GM12873 (cell line): ENCODE measurements around the gene NAA80.

ENCODE experiments used
- TF ChIP-seq, protein P1 (sequence below): IDR thresholded peaks from 2 replicates; pipeline ENCODE4 v1.5.1; 2012; ENCODE audit warnings: low read depth, mild to moderate bottlenecking, moderate library complexity, low read length, control low read depth; ENCODE audit not compliant: insufficient read depth; ENCODE audit errors: missing control alignments

The NAA80 gene

DNA sequence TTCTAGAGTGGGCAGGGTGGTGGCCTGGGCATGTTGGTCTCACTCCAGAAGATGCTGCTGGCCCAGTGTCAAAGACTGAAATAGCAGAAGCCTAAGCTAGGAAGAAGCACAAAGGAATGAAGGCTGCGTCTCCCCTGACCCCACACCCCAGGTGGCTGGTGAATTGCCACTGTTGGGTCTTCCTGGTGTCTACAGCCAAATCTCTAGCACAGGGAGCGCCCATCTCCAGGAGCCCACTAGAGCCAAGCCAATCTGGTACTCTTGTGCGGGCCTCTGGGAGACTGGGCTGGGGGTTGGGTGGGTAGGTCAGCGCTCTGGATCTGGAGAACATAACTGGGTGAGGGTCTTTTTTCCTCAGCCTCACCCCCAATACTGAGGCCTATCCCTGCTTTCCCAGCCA lies 27.9 kb upstream of the NAA80 start:
- TF ChIP-seq, protein P1, sequence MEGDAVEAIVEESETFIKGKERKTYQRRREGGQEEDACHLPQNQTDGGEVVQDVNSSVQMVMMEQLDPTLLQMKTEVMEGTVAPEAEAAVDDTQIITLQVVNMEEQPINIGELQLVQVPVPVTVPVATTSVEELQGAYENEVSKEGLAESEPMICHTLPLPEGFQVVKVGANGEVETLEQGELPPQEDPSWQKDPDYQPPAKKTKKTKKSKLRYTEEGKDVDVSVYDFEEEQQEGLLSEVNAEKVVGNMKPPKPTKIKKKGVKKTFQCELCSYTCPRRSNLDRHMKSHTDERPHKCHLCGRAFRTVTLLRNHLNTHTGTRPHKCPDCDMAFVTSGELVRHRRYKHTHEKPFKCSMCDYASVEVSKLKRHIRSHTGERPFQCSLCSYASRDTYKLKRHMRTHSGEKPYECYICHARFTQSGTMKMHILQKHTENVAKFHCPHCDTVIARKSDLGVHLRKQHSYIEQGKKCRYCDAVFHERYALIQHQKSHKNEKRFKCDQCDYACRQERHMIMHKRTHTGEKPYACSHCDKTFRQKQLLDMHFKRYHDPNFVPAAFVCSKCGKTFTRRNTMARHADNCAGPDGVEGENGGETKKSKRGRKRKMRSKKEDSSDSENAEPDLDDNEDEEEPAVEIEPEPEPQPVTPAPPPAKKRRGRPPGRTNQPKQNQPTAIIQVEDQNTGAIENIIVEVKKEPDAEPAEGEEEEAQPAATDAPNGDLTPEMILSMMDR: no peak

DNA sequence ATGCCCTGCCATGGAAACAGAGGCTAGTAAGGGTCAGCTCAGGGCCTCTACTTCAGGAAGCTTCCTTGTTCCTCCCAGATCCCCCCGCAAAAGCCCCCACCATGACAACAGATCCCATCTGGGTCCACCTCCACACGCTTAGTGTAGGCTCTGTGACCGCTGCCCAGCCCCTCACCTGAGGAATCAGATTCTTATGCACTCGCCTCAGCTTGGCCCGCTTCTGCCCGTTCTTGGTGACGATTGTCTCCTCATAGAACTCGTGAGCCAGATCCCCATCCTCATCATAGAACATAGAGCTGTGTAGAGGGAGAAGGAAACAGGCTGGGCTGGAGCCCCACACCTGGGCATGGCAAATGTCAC lies 27.0 kb upstream of the NAA80 start:
- TF ChIP-seq, protein P1: no peak

DNA sequence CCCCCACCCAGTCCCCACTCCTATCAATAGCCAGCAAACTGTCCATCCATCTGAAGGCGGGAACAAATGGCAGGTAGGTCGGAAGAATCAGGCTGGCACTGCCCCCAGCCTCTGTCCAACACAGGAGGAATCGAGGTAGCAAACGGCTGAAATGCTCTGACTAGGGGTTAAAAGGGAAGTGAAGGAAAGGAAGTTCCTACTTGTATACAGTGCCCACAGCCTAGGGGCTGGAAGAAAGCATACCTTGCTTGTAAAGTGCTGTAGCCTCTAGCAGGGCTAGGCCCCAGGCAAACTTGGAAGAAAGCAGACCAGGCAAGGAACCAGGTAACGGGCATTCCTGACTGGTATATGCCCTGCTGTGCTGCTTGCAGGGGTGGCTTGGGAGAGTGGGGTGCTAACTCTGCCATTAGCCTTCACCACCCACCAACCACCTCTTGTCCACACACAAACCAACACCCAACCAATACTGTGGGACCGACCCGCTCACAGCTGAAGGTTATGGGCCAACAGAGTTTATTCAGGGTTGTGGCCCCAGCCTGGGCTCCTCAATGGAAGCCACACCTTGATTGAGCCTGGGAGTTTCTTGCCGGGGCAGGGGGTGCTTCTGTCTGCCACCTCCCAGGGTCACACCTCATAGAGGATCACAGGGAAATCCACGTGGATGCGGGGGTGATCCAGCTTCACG lies 26.4 kb upstream of the NAA80 start:
- TF ChIP-seq, protein P1: no peak

DNA sequence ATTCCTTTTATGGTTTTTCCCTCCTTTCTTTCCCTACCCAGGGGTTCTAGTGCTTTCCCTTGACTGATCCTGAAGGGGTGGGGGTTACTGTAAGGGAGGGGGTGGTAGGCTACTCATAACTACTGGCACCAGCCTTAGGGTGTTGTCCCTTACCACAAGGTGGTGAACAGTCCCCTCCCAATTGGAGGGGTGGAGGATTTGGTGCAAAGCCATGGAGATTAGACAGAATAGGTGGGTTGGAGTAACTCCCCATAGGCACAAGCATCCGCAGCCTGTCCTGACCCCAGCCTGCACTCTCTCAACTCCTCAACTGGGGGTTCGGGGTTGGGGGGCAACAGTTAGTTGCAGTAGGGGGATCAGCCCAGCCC lies 25.9 kb upstream of the NAA80 start:
- TF ChIP-seq, protein P1: no peak

DNA sequence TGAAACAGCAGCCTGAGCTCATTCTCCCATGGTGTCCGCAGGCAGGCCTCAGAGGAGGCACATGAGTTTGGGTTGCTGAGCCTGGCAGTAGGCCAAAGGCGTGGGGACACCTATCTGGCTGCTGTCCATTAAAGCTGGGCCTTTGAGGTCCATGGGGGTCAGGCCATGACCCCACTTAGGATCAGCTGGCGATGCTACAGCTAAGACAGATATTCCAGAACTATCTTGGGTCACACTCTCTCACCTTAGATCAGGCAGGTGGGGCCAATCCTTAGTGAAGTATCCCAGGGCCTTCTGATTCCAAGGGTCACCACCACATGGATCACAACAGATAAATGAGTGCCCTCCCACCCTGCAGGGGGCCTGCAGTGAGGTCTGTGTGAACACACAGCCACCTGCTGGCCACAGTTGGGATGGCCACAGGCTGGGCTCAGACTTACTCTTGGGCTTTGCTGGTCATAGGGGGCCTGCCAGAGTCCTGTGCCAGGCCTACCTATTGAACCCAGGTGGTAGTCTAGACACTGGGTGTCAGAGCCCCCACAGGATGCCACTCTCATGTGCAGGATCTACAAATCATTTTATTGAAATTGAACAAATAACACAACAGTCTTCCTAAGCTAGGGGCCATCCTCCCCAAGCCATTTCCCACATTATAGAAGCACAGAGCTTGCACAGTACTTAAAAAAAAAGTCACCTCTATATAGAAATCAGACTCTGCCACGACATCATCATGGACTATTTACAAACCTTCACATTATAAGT lies 25.3 kb upstream of the NAA80 start:
- TF ChIP-seq, protein P1: peak; percentile 88

DNA sequence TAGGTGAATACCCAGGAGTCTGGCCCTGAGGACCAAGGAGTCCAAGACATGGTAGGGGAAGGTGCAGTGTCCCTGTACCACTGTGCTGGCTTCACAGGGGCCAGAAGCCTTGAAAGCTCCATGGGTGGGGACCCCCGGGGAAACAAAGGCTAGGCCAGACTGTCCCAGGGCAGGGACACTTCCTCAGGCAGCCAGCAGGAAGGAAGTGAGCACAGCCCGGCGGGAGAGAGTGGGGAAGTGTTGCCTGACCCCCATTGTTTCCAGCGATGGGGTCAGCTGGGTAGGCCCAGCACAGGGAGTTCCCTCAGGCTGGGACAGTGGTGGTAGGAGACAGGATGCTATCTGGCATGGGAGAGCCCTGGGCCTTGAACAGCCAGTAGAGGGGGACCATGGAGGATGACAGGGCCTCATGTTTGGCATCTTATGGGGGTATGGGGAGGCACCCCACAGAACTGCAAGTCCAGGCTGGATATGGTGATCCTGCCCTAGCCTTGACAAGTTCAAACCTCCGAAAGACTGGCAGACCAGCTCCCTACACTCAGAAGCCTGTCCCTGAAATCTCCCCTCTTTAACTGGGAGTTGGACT lies 24.5 kb upstream of the NAA80 start:
- TF ChIP-seq, protein P1: no peak

DNA sequence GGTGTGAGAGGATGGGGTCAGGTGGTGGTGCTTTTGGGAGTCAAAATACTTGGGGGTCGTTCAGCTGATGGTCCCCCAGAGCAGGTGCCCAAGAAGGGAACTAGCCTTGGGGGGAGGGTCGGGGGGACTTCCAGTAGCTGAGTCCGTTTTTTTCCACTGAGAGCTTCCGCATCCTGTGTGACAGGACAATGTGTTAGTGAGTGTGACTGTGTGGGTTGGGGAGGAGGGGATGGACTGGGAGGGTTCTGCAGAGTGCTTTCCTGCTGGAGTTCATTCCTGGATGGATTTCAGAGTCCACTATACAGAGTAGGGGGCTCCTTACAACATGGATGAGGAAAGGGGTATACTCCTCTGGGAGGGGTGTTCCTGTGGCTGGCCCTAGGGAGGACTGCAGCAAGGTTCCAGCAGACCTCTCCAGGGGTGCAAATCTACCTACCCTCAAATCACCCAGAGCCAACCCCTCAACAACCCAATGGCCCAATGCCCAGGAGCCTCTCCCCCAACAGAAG lies 23.9 kb upstream of the NAA80 start:
- TF ChIP-seq, protein P1: no peak
